ENCODE results near the gene CYLD. TPM values are rescaled to one million over a fixed set of nuclear protein-coding genes. Genes with fewer than 3 reads are reported as not detected.

Gene CYLD
- 100 to 1,000 TPM; 262 to 265 TPM for total RNA-seq

GRCh38 chr16:50741781-50742575 lies at the start of gene CYLD:
Gene CYLD, plus strand, starts transcription at chr16:50742086. Its CDS starts 7,613 bp downstream, at chr16:50749699.

GRCh38 chr16:50692999-50693781 lies 48.7 kb upstream of the CYLD start, which contains the start of gene NOD2:
Gene NOD2, plus strand, starts transcription at chr16:50693606. Its CDS starts 5,890 bp downstream, at chr16:50699496.

Small RNA genes within 50 kb of the gene (microRNA-seq; reads per million reads assigned to microRNA genes)
- 2.1 reads per million, percentile 2 among the genes with 10 or more reads in this experiment for gene MIR3181 (ENCODE audit: borderline microRNAs expressed, borderline replicate concordance)

Other genes starting within 250 kb of the CYLD start
- under 1 TPM; 0.73 to 0.96 TPM for gene NKD1, start 193.7 kb upstream of the CYLD start, total RNA-seq
- 10 to 100 TPM; 75.0 to 76.4 TPM for gene SNX20, start 60.8 kb upstream of the CYLD start, total RNA-seq
- gene NOD2, start 48.5 kb upstream of the CYLD start, total RNA-seq: 1 to 10 TPM; 1.5 to 1.8 TPM

All from activated naive CD4-positive, alpha-beta T cell treated with anti-CD3 and anti-CD28 coated beads, Interleukin-2, amount 10 ng/mL, durations not matched to agents 5 hours and 36 hours (primary cell).